HG03039 (cell line): ENCODE results near the gene UBAC1.

Experiments
- ATAC-seq: cut with Tn5 transposase; IDR thresholded peaks from one replicate; pipeline ENCODE4 v1.9.1; 2021; ENCODE audit warnings: mild to moderate bottlenecking, moderate library complexity; ENCODE audit not compliant: unreplicated experiment

The UBAC1 gene, protein sequence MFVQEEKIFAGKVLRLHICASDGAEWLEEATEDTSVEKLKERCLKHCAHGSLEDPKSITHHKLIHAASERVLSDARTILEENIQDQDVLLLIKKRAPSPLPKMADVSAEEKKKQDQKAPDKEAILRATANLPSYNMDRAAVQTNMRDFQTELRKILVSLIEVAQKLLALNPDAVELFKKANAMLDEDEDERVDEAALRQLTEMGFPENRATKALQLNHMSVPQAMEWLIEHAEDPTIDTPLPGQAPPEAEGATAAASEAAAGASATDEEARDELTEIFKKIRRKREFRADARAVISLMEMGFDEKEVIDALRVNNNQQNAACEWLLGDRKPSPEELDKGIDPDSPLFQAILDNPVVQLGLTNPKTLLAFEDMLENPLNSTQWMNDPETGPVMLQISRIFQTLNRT

DNA sequence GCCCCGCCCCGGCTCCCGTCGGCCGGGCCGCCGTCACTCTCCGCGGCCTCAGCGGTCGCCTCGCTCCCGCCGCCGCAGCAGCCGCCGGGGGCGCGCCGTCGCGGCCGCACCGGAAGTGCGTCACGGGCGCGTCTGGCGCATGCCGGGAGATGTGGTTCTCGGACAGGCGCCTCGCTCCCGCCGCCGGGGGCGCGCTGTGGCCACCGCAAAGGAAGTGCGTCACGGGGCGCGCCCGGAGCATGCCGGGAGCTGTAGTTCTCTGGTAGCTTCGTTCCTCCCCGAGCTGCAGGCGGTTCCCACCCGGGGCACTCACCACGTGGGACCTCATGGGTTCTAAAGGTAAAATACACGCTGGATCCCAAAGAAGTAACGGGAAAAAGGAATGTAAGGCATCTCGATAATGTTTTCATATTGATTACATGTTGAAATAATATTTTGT, at the start of gene UBAC1:
TSS of gene UBAC1 (minus strand) at position 97 of the 439 bp plus-strand sequence. CDS start 211 bp downstream, outside the sequence.
- ATAC-seq = peak; percentile 78

DNA sequence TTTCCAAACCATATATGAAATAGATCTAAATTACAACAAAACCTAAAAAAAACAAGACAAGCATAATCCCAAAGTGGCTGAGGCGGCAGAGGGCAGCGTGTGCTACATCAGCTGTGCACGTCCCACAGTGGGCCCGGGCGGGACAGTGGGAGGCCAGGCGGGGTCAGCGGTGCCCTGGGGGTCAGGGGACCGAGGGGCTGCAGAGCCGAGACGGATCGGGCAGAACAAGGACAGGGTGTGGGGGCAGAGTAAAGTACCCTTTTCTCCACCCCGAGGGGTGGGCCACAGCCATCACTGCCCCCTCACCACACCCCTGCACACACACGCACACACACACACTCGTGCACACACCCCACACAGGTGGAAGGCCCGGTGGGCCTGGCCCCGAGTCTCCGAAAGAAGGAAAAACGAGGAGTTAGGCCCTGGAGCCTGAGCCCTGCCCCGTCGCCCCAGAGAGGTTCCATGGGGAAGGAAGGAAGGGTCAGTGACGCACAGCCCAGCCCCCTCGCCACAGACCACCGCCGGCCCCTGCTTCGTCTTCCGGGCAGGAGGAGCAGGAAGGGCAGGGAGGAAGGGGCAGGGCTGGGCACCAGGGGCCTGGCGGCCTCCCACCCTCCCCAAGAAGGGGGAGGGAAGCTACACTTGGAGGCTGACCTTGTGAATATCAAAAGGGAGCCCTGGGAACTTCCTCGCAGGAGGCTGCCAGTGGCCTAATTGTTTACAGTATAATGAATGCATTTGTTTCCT, 49.6 kb upstream of the UBAC1 start:
- ATAC-seq = no peak

DNA sequence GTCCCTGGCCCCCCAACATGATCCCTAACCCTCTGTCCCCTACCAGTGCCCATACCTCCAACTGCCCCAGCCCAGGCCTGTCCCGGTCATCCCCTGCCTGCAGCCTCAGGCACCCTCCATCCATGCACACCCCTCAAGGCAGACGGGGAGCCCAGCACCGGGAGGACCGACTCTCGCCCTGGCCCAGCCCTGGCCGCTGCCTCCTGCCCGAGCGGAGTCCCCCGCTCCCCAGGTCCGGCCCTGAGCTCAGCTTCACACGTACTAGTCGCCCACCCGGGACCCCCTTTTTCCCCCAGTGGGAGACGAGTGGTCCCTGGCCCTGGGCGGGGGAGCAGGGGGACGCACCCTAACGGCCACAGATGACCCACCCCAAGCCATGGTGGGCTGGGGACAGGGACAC, 49.0 kb upstream of the UBAC1 start:
- no peak for ATAC-seq

DNA sequence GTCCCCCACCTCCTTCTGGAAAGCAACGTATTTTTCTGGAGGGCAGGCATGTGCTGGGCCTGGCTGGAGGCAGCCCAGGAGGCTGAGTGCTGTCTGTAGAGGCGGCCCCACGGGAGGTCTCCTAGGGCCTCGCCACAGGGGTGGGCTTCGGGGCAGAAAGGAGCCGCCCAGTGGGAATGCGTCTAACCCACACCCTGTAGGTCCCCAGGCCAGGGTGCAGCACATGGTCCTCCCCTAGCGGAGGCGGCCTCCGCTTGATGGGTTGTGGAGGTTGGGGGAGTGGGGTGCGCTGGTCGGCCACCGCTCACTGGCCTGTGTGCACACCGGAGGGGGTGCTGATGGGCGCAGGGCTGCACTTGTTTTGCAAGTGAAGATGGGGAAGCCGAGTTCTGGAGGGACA, 48.3 kb upstream of the UBAC1 start:
- ATAC-seq = no peak

DNA sequence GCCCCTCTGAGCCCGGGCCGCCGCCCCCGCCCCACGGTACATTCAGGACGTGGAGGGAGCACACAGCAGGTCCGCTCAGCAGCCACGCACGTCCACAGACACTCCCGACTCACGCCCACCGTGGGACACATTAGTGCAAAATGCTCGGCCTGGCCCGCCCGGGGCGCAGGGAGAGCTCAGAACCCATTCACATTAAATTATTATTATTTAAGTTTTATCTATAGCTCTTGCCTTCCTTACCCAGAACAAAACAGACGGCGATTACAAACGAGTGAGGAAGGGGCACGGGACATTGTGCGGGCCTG, 47.5 kb upstream of the UBAC1 start:
- no peak for ATAC-seq

DNA sequence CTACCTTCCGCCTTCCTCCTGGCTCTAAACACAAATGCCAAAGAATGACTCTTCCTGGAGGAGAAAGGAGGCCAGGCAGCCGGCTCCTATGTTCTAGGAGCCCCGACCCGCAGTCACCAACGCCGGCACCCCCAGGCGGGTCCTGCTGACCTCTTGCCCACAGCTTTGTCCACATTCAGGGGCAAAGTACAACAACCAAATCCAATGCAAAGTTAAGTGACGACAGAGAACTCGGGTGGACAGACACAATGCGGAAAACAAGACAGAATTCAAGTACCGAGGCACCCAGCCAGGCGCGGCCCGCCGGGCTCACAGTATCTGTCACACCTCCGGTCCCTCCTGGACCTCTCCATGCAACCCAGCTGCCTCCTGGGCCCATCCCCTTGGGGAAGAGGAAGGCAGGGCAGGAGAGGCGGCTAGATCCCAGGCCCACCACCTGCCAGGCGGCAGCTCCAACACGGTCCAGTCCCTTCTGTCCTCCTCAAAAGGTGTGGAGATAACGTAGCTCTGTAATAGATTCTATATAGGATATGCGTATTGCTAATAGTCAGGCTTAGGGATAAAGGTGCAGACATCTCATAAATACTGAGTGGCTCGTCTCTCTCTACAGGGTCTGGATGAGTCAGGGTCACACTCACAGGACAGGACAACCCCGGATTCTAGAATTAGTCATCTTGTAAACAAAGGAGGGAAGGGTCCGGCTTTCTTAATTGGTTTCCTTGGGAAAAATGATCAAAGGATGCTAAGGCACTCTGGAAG, 46.9 kb upstream of the UBAC1 start:
- no peak for ATAC-seq

DNA sequence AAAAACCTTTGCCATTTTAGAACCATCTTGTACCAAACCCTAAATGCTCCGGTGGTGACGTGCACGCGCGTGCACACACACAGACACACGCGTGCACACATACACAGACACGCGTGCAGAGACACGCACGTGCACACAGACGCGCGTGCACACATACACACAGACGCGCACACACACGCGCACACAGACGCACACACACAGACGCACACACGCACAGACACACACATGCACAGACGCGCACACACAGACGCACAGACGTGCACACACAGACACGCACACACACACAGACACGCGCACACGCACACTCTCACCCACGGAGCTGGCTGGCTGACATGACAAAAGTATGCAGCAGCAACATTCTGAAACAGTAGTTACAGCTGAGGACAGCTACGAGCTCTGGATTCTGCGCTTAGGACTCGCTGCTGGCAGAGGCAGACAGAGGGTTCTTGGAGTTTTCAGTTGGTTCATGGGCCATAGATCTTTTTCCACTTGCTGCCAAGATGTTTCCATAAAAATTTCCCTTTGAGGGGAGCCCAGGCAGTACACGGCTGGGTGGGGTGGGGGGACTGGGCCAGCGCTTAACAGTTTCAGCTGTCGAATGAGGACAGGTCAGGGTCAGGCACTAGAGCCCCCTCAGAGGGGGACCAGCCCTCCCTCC, 46.2 kb upstream of the UBAC1 start:
- no peak for ATAC-seq

DNA sequence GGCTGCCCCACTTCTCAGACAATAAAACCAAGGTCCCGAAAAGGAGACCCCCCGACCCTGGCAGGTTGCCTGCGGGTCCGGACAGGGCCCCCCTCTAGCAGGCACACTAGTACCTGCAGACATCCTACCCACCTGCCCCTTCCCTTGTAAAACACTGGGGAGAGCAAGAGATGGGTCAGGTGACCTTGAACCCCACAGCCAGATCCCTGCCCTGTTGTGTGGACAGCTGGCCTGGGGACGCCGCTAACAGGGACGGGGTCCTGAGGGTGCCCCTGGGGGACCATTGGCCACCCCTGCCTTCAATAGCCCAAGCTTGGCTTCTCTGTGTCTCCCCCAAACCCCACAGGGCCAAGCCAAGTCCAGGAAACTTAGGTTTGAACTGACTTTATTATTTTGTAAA, 45.0 kb upstream of the UBAC1 start:
- ATAC-seq = no peak

DNA sequence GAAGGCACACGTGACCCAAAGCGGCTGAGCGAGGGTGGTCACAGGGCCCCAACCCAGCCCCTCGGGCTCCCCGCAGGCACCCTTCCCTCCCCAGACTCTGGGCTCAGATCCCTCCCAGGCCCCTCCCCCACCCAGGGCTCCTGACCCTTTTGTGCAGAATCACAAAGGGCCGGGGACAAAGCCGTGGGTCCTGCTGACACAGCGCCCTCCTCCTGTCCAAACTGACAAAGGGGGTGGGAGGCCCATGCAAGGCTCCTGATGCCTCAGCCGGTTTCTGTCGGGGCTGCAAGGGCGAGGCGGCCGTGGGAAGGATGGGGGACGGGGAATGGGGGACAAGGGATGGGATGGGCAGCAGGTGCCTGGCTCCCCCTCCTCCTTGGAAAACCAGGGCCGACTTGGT, 43.5 kb upstream of the UBAC1 start:
- ATAC-seq = no peak

DNA sequence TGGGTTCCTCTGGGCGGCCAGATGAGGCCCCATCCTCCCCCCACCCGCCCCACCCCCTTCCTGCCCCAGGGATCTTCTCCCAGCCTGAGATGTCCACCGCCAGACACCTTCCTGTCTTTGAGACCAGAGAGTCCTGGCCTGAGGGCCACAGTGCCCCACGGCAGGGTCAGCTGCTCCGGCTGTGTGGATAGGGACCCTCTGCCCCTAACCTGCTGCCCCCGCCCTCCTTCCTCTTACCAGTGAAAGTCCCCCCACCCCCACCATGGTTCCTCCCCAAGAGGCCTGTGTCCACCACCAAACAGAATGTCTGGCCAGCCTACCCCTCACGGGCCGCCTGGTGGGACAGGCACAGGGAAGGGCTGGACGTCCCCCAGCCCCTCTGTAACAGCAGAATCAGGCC, 43.0 kb upstream of the UBAC1 start:
- no peak for ATAC-seq

DNA sequence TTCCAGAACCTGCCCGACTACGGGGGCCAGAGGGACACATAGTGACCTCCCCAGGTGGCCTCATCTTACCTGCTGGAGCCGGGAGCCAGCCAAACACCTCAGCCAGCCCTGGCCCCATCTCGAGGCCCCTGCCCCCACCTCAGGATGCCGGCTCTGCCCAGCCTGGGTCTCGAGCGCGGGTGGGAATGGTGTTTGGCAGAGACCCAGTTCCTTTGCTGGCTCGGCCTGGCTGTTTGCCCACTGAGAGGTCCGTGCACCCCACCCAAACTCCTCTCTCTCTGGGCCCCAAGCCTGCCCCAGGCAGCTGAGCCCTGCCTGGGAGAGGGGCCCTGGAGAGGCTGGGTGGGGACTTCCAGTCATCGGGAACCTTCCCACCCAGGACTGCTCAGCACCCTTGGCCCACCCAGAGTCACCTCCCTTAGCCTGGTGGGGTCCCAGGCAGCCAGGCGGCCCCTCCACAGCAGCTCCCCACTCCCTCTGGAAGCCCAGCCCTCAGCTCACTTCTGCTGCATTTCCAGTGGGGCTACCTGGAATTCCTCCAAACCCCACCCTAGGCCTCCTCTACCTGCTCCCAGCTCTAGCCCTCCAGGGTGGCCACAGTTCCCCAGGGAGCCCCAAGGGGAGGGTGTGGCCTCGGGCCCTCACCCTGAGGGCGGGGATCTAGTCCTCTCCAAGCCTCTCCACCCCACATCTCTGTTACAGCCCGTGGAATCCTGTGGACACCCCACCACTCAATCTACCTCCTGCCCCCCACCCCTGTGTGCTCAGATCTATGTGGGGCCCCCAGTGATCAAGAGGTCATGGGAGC, 42.4 kb upstream of the UBAC1 start:
- no peak for ATAC-seq

DNA sequence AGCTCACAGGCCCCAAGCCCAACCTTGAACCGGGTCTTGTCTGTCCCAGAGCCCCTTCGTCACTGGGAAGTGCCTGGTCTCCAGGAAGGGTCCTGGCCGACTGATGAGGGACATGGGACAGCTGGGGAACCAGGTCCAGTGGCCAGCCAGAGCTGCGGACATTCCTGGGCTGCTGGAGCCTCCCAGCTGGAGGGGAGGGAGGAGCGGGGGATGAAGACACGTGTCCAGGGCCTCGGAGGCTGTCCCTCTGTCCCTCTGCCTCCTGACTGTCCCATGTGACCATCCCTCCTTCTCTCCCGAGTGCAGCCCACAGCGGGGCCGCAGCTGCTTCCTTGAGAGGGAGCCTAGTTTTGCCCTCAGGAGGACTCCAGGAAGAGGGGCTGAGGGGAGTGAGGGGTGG, 41.7 kb upstream of the UBAC1 start:
- no peak for ATAC-seq

DNA sequence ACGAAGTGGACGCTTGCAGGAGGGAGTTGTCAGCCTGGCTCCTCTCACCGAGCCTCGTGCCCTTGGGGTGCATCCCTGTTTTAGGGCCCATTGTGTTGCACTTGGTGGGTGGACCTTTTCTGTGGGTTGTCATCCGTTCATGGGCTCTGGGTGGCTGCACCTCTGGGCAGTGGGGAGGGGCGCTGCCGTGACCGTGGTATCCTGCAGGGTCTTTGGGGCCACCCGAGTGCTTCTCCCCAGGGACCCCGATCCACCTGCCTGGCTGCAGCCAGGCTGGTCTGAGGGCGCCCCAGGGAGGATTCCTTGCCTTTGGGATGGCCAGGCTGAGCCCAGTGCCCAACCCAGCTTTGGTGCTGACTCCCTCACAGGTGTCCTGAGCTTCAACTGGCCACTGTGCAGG, 41.0 kb upstream of the UBAC1 start:
- ATAC-seq = no peak

DNA sequence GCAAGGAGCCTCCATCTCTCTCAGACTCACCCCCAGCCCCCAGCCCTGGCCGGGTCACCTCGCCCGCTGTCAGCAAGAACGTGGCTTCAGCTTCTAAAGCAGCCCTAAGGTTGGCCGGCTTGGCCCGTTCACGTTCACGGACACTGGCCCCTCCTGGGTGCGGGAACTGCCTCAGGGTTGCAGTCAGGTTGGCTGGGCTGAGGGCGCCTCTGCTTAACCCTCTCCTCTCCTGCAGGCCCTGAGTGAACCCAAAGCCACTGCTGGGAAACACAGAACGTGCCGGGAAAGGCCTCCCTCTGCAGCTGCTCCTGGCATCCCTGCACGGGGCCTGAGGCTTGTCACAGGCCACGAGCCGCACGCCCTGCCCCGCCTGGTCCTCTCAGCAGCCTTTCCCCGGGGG, 40.1 kb upstream of the UBAC1 start:
- ATAC-seq = no peak

DNA sequence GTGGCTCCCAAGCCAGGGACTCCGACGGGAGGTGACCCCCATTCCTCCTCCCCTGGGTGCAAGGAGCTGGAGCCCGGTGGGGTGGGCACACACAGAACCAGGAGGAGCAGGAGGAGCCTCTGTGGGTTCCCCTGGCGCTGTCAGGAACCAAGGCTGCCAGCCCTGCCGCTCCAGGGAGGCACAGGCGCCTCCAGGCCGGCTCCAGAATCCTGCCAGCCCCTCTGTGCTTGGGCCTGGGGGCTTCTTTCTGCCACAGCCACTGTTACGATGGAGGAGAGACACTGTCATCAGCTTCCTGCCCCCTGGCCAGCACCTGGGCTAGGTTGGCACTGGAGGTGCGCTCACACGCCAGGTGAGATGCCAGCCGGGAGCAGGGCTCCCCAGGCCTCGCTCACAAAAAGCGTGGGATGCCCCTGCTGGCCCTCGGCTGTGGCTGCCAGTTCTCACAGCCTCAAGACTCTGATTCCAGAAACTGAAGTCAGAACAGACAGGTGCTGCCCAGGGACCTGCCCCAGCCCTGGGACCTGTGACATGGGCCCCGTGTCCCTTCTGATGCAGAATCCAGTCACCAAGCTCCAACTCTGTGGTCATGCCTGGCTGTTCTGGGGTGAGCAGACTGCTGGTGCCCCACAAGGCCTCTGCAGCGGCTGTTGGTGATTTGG, 37.4 kb upstream of the UBAC1 start:
- ATAC-seq = no peak

DNA sequence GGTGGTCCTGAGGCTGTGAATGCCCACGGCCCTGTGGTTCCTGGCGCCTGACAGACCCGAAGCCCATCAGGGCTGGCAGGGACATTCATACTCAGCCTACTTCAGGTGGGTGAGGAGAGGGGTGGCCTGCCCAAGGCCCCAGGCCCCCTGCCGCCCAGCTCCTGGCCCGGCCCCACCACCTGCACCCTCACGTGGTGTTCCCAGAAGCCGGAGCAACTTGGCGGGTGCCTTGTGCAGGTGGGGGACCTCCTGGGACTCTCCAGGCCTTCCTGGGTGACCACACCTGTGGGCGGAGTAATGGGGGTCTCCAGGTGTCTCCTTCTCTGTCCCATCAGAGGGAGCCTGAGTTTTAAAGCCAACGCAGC, 36.8 kb upstream of the UBAC1 start:
- no peak for ATAC-seq

DNA sequence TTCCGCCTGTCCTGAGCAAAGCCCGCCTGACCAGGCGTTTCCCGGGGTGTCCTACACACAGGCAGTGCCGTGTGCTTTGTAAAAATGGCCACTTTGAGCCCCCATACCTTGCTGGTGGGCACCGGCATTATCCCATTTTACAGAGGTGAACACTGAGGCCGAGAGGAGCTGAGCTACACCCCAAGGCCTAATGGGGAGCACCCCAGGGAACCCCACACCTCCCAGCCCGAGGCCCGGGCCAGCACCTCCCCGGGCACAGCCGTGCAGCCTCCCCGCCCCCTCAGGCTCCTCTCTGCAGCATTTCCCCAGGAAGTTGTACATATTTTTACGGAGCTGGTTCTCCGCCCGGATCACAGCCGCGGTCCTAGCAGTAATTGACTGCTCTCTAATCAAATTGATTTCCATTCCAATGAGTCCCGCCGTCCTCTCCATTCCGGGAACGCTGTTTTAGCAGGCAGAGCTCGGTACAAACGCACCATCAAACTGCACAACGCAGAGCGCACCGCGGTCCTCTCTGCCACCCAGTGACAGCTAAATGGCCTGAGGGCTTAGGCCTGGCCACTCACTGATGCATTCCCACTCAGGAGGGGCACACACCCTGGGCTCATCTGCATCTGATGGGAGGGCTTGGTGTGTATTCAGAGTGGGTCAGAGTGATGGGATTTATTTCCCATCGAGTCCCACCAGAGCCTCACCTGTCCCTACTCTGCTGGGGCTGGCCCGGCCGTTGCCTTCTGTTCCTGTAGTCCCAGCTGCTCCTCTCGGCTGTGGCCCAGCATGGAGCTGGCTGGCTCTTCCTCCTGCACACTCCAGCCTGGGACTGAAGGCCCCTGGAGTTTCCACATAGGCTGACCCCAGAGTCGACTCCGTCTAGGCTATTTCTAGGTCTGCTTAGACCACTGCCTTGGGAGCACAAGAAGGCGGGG, 36.2 kb upstream of the UBAC1 start:
- ATAC-seq = no peak

DNA sequence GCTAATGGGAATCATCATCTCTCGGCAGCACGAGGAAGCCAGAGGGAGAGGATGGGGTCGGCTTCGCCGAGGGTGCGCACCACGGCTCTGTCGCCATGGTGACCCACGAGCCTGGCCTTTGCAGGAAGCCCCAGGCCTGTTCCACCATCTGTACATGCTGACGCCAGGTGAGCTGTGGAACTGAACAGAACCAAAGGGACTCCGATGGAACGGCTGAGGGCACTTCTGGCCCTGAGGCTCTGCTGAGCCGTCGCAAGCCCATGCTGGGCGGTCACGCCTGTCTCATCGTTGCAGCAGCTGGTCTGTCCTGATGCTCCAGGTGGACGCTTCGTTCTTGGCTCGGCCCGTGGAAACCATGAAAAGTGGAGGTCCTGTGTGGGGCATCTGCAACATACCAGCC, 34.6 kb upstream of the UBAC1 start:
- ATAC-seq = no peak
